Progenitor cell of endocrine pancreas (in vitro differentiated cells): ENCODE data around the gene BSND. TPM values are rescaled to one million over a fixed set of nuclear protein-coding genes. Genes with fewer than 3 reads are reported as not detected.

Experiments
- DNase-seq: peaks from one replicate; pipeline ENCODE4 v3.0.0; 2021; ENCODE audit warnings: low spot score; ENCODE audit not compliant: unreplicated experiment
- H3K27ac Mint-ChIP-seq: 2 replicates; pipeline ENCODE4 v1.8.0; 2021; ENCODE audit warnings: mild to moderate bottlenecking, moderate library complexity, mixed read lengths
- H3K27me3 Mint-ChIP-seq: 2 replicates; pipeline ENCODE4 v1.8.0; 2021; ENCODE audit warnings: mixed read lengths
- H3K36me3 Mint-ChIP-seq: 2 replicates; pipeline ENCODE4 v1.8.0; 2022; ENCODE audit warnings: mixed read lengths; ENCODE audit not compliant: insufficient read depth
- H3K4me1 Mint-ChIP-seq: 2 replicates; pipeline ENCODE4 v1.8.0; 2021; ENCODE audit warnings: low read depth, mixed read lengths
- H3K4me3 Mint-ChIP-seq: 2 replicates; pipeline ENCODE4 v1.8.0; 2021; ENCODE audit warnings: low read depth, mild to moderate bottlenecking, moderate library complexity, mixed read lengths
- H3K9me3 Mint-ChIP-seq: 2 replicates; pipeline ENCODE4 v1.8.0; 2021; ENCODE audit warnings: low read depth, mixed read lengths
- total RNA-seq: library from RNA; stranded (reverse); gene quantifications from 2 replicates; pipeline ENCODE4 v1.2.1, GENCODE V29; 2021
- TF ChIP-seq, protein P1 (sequence below): fragments of 200-600 bp; sonication (generic); IDR thresholded peaks from one replicate; pipeline ENCODE4 v1.5.0; 2021; ENCODE audit warnings: antibody characterized with exemption, mild to moderate bottlenecking; ENCODE audit not compliant: unreplicated experiment

BSND gene
- total RNA-seq, 1 donor from 2014 or later: not detected

GRCh38 chr1:54952950-54953718 lies 45.6 kb upstream of the BSND start:
- TF ChIP-seq, protein P1, sequence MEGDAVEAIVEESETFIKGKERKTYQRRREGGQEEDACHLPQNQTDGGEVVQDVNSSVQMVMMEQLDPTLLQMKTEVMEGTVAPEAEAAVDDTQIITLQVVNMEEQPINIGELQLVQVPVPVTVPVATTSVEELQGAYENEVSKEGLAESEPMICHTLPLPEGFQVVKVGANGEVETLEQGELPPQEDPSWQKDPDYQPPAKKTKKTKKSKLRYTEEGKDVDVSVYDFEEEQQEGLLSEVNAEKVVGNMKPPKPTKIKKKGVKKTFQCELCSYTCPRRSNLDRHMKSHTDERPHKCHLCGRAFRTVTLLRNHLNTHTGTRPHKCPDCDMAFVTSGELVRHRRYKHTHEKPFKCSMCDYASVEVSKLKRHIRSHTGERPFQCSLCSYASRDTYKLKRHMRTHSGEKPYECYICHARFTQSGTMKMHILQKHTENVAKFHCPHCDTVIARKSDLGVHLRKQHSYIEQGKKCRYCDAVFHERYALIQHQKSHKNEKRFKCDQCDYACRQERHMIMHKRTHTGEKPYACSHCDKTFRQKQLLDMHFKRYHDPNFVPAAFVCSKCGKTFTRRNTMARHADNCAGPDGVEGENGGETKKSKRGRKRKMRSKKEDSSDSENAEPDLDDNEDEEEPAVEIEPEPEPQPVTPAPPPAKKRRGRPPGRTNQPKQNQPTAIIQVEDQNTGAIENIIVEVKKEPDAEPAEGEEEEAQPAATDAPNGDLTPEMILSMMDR: no peak
- H3K36me3 Mint-ChIP-seq: no peaks in the 10 kb centered on the region
- DNase-seq: no peak
- peaks cover 12% of the 10 kb centered on the region for H3K4me1 Mint-ChIP-seq
- peaks cover 12% of the 10 kb centered on the region for H3K9me3 Mint-ChIP-seq
- H3K27me3 Mint-ChIP-seq: no peaks in the 10 kb centered on the region
- H3K27ac Mint-ChIP-seq: no peak overlapping the region
- H3K4me3 Mint-ChIP-seq: no peak overlapping the region

GRCh38 chr1:54953846-54954245 lies 44.9 kb upstream of the BSND start:
- H3K9me3 Mint-ChIP-seq: peaks cover 20% of the 10 kb centered on the region
- DNase-seq: no peak
- no peaks in the 10 kb centered on the region for H3K36me3 Mint-ChIP-seq
- H3K27ac Mint-ChIP-seq: no peak overlapping the region
- H3K4me1 Mint-ChIP-seq: peaks cover 12% of the 10 kb centered on the region
- no peaks in the 10 kb centered on the region for H3K27me3 Mint-ChIP-seq
- no peak overlapping the region for H3K4me3 Mint-ChIP-seq
- TF ChIP-seq, protein P1: no peak

GRCh38 chr1:54955359-54955758 lies 43.4 kb upstream of the BSND start:
- Mint-ChIP-seq H3K36me3 (no peaks in the 10 kb centered on the region), H3K27ac (no peak overlapping the region), H3K9me3 (peaks cover 21% of the 10 kb centered on the region), H3K4me3 (no peak overlapping the region), H3K4me1 (peaks cover 9% of the 10 kb centered on the region), H3K27me3 (no peaks in the 10 kb centered on the region)
- TF ChIP-seq, protein P1: no peak
- no peak for DNase-seq

GRCh38 chr1:54956726-54957125 lies 42.0 kb upstream of the BSND start:
- no peaks in the 10 kb centered on the region for H3K4me1 Mint-ChIP-seq
- TF ChIP-seq, protein P1: no peak
- H3K4me3 Mint-ChIP-seq: no peak overlapping the region
- DNase-seq: no peak
- peaks cover 21% of the 10 kb centered on the region for H3K9me3 Mint-ChIP-seq
- no peak overlapping the region for H3K27ac Mint-ChIP-seq
- no peaks in the 10 kb centered on the region for H3K27me3 Mint-ChIP-seq
- H3K36me3 Mint-ChIP-seq: no peaks in the 10 kb centered on the region

DNA sequence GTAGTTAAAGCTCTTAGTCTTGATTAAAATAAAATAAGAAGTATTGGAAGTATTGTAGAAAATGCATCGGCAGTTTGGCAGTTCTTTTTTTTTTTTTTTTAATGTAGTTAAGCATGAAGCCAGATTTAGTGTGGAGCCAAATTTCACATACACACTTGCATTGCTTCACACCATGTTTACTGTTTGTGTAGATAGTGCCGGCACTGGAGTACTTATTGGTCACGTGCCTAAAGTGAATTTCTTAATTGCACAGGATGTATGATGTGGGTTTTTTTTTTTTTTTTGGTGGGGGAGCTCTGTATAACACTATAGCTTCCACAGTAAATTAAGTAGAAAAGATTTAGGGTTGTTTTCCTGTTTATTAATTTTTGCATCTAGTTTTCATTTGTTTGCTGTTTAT lies 39.5 kb upstream of the BSND start:
- Mint-ChIP-seq H3K4me3 (no peak overlapping the region), H3K9me3 (peaks cover 20% of the 10 kb centered on the region), H3K36me3 (no peaks in the 10 kb centered on the region), H3K27me3 (no peaks in the 10 kb centered on the region), H3K27ac (no peak overlapping the region), H3K4me1 (no peaks in the 10 kb centered on the region)
- TF ChIP-seq, protein P1: no peak
- DNase-seq: no peak
